ENCODE data around the gene MED15. TPM values are rescaled to one million over a fixed set of nuclear protein-coding genes. Genes with fewer than 3 reads are reported as not detected.

Gene MED15
- total RNA-seq, 4 donors from 2014 or later: 34.0 to 54.1 (median 38.9) TPM

DNA sequence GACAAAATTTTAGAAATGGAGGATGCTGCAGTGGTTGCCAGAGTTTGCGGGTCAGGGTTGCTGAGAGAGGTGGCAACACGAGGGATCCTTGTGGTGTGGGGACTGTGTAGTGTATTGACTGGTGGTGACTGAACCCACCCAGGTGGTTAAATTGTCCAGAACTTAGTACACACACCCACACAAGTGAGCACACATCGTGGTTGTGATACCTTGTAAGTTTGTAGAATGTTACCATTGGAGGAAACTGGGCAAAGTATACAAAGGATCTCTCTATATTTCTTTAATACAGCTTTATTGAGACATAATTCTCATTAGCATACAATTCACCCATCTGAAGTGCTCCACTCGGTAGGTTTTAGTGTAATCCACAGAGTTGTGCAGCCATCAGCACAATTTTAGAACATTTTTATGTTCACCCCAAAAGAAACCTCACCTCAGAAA lies 56.1 kb downstream of the MED15 start:
- H3K27me3 ChIP-seq: no peaks in the 10 kb centered on the region
- 86% methylated on average over 4 of the region's 4 CpGs for WGBS
- intact Hi-C loops (cut with DNase I): no loop called here
- no peak overlapping the region for H3K4me3 ChIP-seq
- no peaks in the 10 kb centered on the region for H3K9me3 ChIP-seq
- H3K4me1 ChIP-seq: peaks cover 14 to 40% (median 32%) of the 10 kb centered on the region in 4 donors
- H3K27ac ChIP-seq (replicated peaks in 1 of 4): no peak overlapping the region
- TF ChIP-seq POLR2AphosphoS5 (IDR thresholded peaks at IDR 0.05) (no peak), POLR2A (IDR thresholded peaks at IDR 0.05; ENCODE audit: low read depth) (no peak), EP300 (IDR thresholded peaks at IDR 0.05) (no peak)
- TF ChIP-seq, protein P1, sequence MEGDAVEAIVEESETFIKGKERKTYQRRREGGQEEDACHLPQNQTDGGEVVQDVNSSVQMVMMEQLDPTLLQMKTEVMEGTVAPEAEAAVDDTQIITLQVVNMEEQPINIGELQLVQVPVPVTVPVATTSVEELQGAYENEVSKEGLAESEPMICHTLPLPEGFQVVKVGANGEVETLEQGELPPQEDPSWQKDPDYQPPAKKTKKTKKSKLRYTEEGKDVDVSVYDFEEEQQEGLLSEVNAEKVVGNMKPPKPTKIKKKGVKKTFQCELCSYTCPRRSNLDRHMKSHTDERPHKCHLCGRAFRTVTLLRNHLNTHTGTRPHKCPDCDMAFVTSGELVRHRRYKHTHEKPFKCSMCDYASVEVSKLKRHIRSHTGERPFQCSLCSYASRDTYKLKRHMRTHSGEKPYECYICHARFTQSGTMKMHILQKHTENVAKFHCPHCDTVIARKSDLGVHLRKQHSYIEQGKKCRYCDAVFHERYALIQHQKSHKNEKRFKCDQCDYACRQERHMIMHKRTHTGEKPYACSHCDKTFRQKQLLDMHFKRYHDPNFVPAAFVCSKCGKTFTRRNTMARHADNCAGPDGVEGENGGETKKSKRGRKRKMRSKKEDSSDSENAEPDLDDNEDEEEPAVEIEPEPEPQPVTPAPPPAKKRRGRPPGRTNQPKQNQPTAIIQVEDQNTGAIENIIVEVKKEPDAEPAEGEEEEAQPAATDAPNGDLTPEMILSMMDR (IDR thresholded peaks at IDR 0.05): no peak
- no peak for DNase-seq (ENCODE audit: extremely low spot score)
- peaks cover 24 to 82% (median 67%) of the 10 kb centered on the region in 4 donors for H3K36me3 ChIP-seq

DNA sequence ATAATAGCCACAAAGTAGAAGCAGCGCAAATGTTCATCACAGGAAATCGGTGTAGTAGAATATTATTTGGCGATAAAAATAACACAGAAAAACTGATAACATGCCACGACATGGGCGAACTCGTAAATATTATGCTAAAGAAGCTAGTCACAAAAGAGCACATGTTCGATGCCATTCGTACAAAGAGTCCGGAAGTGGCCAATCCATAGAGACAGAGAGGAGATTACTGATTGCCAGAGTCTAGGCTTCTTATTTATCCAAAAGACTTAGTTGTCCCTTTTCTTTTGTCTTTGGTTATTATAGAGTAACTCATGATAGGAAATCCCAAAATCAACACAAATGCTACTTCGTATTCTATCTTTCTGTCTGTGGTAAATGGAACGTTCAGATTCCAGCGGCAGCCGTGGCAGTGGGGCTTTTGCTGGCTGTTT lies 56.5 kb downstream of the MED15 start:
- no peak for DNase-seq (ENCODE audit: extremely low spot score)
- H3K27ac ChIP-seq (replicated peaks in 1 of 4): peak overlapping the region in 2 of 4 donors; percentile 23 to 28
- no peaks in the 10 kb centered on the region for H3K27me3 ChIP-seq
- H3K4me1 ChIP-seq: peaks cover 18 to 45% (median 37%) of the 10 kb centered on the region in 4 donors
- intact Hi-C loops (cut with DNase I): no loop called here
- H3K4me3 ChIP-seq: no peak overlapping the region
- peaks cover 20 to 82% (median 67%) of the 10 kb centered on the region in 4 donors for H3K36me3 ChIP-seq
- no peaks in the 10 kb centered on the region for H3K9me3 ChIP-seq
- TF ChIP-seq EP300 (IDR thresholded peaks at IDR 0.05) (no peak), POLR2AphosphoS5 (IDR thresholded peaks at IDR 0.05) (no peak), POLR2A (IDR thresholded peaks at IDR 0.05; ENCODE audit: low read depth) (no peak)
- TF ChIP-seq, protein P1 (IDR thresholded peaks at IDR 0.05): no peak
- WGBS: 76% methylated on average over 13 of the region's 13 CpGs

DNA sequence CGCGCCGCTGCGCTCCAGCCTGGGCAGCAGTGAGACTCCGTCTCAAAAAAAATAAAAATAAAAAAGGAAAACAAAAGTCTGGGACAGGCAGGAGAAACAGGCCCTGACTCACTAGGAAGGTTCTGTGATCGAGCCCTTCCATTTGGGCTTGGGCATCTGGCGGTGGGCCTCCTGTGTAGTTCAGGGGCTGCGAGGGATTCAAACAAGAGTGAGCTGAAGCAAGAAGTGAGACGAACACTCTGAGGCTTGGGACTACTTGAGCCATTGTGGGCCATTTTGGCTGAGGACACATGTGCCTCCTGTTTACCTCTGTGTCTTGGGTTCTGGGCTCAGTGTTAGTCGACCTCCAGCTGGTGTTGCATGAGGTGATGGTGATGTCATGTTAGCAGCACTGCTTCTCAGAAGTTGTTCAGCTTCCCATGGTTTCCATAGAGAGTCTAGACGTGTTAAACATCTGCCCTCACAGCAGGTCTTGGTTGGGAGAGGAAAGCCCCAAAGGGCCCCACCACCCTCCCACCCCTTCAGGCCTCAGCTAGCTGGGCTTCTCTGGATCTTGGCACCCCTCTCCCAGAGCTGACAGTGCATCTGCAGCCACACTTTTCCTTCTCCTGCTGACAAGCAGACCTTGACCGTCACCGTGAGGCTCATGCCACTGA lies 57.8 kb downstream of the MED15 start:
- intact Hi-C loops (cut with DNase I): loop anchor here (5.0 kb wide), 1 partner anchor 58 kb away; the partner anchor contains the start of gene MED15
- H3K4me3 ChIP-seq: no peak overlapping the region
- H3K27ac ChIP-seq (replicated peaks in 1 of 4): peak overlapping the region in 2 of 4 donors; percentile 38 to 83
- DNase-seq (ENCODE audit: extremely low spot score): no peak
- WGBS: 94% methylated on average over 11 of the region's 13 CpGs
- TF ChIP-seq, protein P1 (IDR thresholded peaks at IDR 0.05): no peak
- TF ChIP-seq EP300 (IDR thresholded peaks at IDR 0.05) (no peak), POLR2A (IDR thresholded peaks at IDR 0.05; ENCODE audit: low read depth) (no peak), POLR2AphosphoS5 (IDR thresholded peaks at IDR 0.05) (no peak)
- H3K4me1 ChIP-seq: peaks cover 29 to 58% (median 50%) of the 10 kb centered on the region in 4 donors
- H3K36me3 ChIP-seq: peaks cover 18 to 83% (median 61%) of the 10 kb centered on the region in 4 donors
- no peaks in the 10 kb centered on the region for H3K9me3 ChIP-seq
- no peaks in the 10 kb centered on the region for H3K27me3 ChIP-seq

DNA sequence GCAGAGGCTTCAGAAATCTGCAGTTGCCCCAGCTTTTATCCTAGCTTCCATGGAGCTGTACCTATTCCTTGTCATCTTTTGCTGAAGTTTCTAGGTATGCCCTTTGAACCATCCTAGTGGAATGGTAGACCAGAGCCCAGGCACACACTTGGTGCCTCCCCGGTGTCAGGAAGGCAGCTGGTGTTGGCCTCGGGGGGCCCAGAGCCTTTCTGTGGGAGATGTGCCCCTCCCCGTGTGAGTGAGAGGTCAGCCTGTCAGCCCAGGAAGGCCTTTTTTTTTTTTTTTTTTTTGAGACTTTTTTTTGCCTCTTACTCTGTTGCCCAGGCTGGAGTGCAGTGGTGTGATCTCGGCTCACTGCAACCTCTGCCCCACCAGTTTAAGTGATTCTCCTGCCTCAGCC lies 58.4 kb downstream of the MED15 start:
- WGBS: 84% methylated on average over 4 of the region's 4 CpGs
- TF ChIP-seq, protein P1 (IDR thresholded peaks at IDR 0.05): no peak
- TF ChIP-seq POLR2A (IDR thresholded peaks at IDR 0.05; ENCODE audit: low read depth): no peak
- no peak for TF ChIP-seq EP300 (IDR thresholded peaks at IDR 0.05)
- no peak for TF ChIP-seq POLR2AphosphoS5 (IDR thresholded peaks at IDR 0.05)
- H3K9me3 ChIP-seq: no peaks in the 10 kb centered on the region
- peak overlapping the region in 3 of 4 donors; percentile 38 to 83 (median 83) for H3K27ac ChIP-seq (replicated peaks in 1 of 4)
- intact Hi-C loops (cut with DNase I): loop anchor here (5.0 kb wide), 1 partner anchor 58 kb away; the partner anchor contains the start of gene MED15
- no peaks in the 10 kb centered on the region for H3K27me3 ChIP-seq
- H3K4me1 ChIP-seq: peaks cover 29 to 60% (median 52%) of the 10 kb centered on the region in 4 donors
- H3K4me3 ChIP-seq: no peak overlapping the region
- H3K36me3 ChIP-seq: peaks cover 18 to 77% (median 61%) of the 10 kb centered on the region in 4 donors
- DNase-seq (ENCODE audit: extremely low spot score): no peak

Data from esophagus muscularis mucosa (tissue), 4 donors.